Activated T-helper 17 cell treated with anti-CD3 and anti-CD28 coated beads, Interleukin-2, amount 50 U/mL, for 72 hours (primary cell): ENCODE data around the gene IL1RL1. TPM values are rescaled to one million over a fixed set of nuclear protein-coding genes. Genes with fewer than 3 reads are reported as not detected.

Experiments used
- ATAC-seq: fragments of 150-1000 bp; cut with Tn5 transposase; replicated peaks from 2 replicates; pipeline ENCODE4 v1.10.0; 2021; ENCODE audit warnings: mild to moderate bottlenecking, moderate library complexity
- H3K27ac Mint-ChIP-seq: one replicate; pipeline ENCODE4 v1.8.0; 2022; ENCODE audit warnings: mixed read lengths
- H3K27me3 Mint-ChIP-seq: one replicate; pipeline ENCODE4 v1.8.0; 2022; ENCODE audit warnings: mixed read lengths
- H3K36me3 Mint-ChIP-seq: one replicate; pipeline ENCODE4 v1.8.0; 2022; ENCODE audit warnings: low read depth, mild to moderate bottlenecking, mixed read lengths
- H3K4me1 Mint-ChIP-seq: one replicate; pipeline ENCODE4 v1.8.0; 2022; ENCODE audit warnings: mixed read lengths
- H3K4me3 Mint-ChIP-seq: one replicate; pipeline ENCODE4 v1.8.0; 2022; ENCODE audit warnings: mild to moderate bottlenecking, mixed read lengths
- H3K9me3 Mint-ChIP-seq: one replicate; pipeline ENCODE4 v1.8.0; 2022; ENCODE audit warnings: mixed read lengths
- total RNA-seq, 2 donors: library from RNA; stranded (reverse); gene quantifications; one replicate each; pipeline ENCODE4 v1.2.3, GENCODE V29; 2022

Gene IL1RL1
- total RNA-seq, 2 donors from 2014 or later, result 0.24 to 0.79 TPM

DNA sequence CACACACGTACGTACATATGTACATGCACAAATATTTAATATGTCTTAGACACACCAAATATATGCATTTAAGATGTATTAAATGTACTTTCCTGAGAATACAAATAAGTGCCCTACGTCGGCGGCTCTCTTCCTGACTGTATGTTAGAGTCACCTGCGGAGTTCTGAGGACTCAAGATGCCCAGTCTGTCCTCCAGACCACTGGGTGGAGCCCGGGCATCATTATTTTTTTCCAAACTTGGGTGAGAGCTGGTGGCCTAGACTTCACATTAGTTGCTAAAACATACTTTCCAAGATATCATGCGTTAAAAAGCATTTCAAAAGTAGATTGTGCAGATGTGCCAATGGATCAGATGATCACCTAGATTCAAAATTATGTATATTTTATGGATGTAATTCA, 47.1 kb downstream of the IL1RL1 start:
- Mint-ChIP-seq H3K4me1 (peaks cover 34% of the 10 kb centered on the region), H3K4me3 (peak overlapping the region; percentile 96), H3K36me3 (peaks cover 53% of the 10 kb centered on the region), H3K27me3 (no peaks in the 10 kb centered on the region), H3K27ac (no peak overlapping the region), H3K9me3 (no peaks in the 10 kb centered on the region)
- ATAC-seq, result no peak

DNA sequence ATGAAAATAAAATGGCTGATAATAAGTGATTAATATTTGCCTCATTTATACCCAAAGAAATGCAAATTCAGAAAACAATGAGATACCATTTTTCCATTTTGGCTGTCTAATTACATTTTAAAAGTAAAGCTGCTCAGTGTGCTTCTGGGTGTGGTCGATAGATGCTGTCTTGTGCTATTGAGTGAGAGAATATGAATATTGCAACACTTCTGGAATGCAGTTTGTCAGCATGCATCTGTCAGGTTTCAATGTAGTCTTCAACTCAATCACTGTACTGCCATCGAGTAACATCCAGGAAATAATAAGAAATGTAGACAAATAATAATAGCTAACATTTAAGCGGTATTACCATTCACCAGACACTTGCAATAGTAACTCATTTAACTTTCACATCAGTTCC, 48.2 kb downstream of the IL1RL1 start:
- Mint-ChIP-seq H3K4me1 (peaks cover 35% of the 10 kb centered on the region), H3K4me3 (peak overlapping the region; percentile 96), H3K9me3 (no peaks in the 10 kb centered on the region), H3K27me3 (no peaks in the 10 kb centered on the region), H3K36me3 (peaks cover 63% of the 10 kb centered on the region), H3K27ac (no peak overlapping the region)
- no peak for ATAC-seq

DNA sequence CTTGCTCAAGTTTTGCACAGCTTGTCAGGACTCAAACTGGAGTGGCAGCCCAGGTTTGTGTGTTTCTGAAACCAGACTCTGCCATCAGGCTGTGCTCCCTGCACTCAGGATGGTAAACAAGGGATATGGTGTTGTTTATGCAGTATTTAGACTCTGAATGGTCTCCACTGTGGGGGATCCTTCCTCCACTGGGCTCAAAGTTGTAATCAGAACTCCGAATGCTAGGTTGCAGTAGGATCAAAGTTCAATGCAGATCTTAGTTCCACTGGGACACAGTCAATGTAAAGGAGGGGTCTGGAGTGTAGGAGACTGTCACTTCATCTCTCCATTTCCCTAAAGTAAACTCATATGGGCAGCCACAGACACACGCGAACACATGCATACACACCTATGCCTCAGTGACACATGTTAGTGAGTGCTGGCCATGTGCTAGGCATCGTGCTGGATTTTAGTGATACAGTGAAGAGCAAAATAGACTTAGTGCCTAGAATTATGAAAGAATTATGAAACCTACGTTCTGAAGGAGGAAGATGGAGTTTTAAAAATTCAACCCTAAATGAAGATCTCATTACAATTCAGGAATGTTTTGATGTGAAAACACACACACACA, 50.4 kb downstream of the IL1RL1 start:
- H3K4me3 Mint-ChIP-seq, result peak overlapping the region; percentile 52
- peaks cover 78% of the 10 kb centered on the region for H3K36me3 Mint-ChIP-seq

DNA sequence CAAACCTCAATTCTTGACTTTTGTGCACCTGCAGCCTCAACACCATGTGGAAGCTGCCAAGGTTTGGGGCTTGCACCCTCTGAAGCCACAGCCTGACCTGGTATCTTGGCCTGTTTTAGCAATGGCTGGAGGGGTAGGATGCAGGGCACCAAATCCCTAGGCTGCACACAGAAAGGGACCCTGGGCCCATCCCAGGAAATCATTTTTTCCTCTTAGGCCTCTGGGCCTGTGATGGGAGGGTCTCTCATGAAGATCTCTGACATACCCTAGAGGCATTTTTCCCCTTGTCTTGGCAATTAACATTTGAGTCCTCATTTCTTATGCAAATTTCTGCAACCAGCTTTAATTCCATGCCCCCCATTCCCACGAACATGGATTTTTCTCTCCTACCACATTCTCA, 54.4 kb downstream of the IL1RL1 start:
- no peaks in the 10 kb centered on the region for H3K27me3 Mint-ChIP-seq
- peaks cover 51% of the 10 kb centered on the region for H3K4me1 Mint-ChIP-seq
- H3K27ac Mint-ChIP-seq, result peak overlapping the region; percentile 92
- peak overlapping the region; percentile 70 for H3K4me3 Mint-ChIP-seq
- H3K9me3 Mint-ChIP-seq, result peaks cover 7% of the 10 kb centered on the region
- no peak for ATAC-seq
- H3K36me3 Mint-ChIP-seq, result peaks cover 99% of the 10 kb centered on the region

More for the DNA sequence above, 50.4 kb downstream of the IL1RL1 start:
- Mint-ChIP-seq H3K27ac (no peak overlapping the region), H3K4me1 (peaks cover 49% of the 10 kb centered on the region), H3K27me3 (no peaks in the 10 kb centered on the region), H3K9me3 (peaks cover 7% of the 10 kb centered on the region)
- no peak for ATAC-seq

DNA sequence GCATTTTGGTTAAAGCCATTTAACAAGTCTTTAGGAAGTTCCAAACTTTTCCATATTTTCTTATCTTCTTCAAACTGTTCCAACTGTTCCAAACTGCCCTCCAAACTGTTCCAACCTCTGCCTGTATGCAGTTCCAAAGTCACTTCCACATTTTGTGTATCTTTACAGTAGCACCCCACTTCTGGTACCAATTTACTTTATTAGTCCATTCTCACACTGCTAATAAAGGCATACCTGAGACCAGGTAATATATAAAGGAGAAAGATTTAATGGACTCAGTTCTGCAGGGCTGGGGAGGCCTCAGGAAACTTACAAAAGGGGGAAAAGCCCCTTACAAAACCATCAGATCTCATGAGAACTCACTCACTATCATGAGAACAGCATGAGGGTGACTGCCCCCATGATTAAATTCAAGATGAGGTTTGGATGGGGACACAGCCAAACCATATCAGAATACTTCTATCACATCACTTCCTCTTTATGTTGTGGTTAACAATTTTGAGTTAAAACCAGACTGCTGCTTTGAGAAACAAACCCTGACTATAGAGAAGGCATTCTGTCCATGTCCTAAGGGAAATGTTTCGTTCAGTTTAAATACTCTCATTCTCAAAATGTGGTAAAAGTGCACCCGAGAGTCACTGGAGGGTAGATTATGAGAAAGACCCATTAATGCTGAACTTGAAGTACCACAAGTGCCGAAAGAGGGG, 55.2 kb downstream of the IL1RL1 start:
- H3K27me3 Mint-ChIP-seq, result no peaks in the 10 kb centered on the region
- peaks cover 7% of the 10 kb centered on the region for H3K9me3 Mint-ChIP-seq
- H3K4me1 Mint-ChIP-seq, result peaks cover 49% of the 10 kb centered on the region
- peak; percentile 76 for ATAC-seq
- H3K4me3 Mint-ChIP-seq, result peak overlapping the region; percentile 70
- H3K36me3 Mint-ChIP-seq, result peaks cover 100% of the 10 kb centered on the region
- peak overlapping the region; percentile 92 for H3K27ac Mint-ChIP-seq

DNA sequence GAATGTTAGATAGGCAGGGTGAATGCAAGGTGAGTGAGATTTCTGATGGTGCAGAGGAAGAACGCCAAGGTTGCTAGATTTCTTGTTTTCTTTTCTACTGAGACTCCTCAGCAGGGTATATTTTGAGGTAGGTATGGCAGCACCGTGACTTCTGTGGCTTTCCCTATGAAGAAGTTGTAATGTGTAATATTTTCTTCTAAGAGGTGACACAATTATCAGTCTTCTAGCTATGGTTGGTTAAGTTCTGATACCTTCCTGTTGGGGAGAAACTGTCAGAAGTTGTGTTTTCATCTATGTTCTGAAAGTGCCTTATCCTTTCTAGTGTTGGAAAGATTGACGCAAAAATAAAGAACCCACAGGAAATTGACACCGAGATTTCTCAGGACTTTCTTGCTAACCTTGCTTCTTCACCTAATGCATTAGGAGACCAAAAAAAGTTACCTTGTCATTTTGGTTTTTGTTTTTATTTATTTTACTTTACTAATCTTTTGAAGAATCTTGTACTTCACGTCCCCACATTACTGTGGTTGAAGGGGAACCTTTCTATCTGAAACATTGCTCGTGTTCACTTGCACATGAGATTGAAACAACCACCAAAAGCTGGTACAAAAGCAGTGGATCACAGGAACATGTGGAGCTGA, 56.1 kb downstream of the IL1RL1 start:
- peak; percentile 87 for ATAC-seq
- Mint-ChIP-seq H3K9me3 (peaks cover 7% of the 10 kb centered on the region), H3K27ac (peak overlapping the region; percentile 92)

DNA sequence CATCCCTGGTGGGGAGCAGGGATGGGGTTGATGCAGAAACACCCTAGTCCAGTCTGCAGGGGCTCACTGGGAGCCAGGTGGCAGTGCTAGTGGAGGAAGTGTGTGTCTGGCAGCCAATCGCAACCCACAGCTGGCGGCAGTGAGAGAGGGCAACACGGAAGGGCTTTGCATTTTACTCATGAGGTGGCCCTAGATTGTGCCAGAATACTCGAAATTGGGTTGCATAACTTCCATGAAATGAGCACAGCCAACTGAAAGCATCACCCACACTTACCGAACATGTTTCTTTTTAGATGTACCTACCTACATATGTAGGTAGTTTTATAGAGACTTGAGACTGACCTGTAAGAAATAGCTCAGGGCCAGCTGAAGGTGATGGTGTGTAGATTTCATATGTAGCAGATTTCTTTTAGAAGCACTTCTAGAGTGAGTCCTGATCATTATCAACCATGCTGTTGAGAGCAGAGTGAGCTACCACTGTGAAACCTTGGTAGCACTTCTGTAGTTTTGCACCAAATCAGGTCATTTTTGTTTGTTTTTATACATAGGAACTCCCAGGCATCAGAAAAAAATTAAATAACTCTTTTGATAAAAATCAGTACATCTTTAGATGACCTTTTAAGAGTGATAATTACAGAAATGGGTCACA, 57.2 kb downstream of the IL1RL1 start:
- peaks cover 7% of the 10 kb centered on the region for H3K9me3 Mint-ChIP-seq
- H3K27me3 Mint-ChIP-seq, result no peaks in the 10 kb centered on the region
- peaks cover 45% of the 10 kb centered on the region for H3K4me1 Mint-ChIP-seq
- peak overlapping the region; percentile 70 for H3K4me3 Mint-ChIP-seq
- peak overlapping the region; percentile 92 for H3K27ac Mint-ChIP-seq
- H3K36me3 Mint-ChIP-seq, result peaks cover 100% of the 10 kb centered on the region
- peak; percentile 25 for ATAC-seq

More for the DNA sequence above, 56.1 kb downstream of the IL1RL1 start:
- Mint-ChIP-seq H3K36me3 (peaks cover 100% of the 10 kb centered on the region), H3K27me3 (no peaks in the 10 kb centered on the region), H3K4me3 (peak overlapping the region; percentile 70), H3K4me1 (peaks cover 50% of the 10 kb centered on the region)

DNA sequence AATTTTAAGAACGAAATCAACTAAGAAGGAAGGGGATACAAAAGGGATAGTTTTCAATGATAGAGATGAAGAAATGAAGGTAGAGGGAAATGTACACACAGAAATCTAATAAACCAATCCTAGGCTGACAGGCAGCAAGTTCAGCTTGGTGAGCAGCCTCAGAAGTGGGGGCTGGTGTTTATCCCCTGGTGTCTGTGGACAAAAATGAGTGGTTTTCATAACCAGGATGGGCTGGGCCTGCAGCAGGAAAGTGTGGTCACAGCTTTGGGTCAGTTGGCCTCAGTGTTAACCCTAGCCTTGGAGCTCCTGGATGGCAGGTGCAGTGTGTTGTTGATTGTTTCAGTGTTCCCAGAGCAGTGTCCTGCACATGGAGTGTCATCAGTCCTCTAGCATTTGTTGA, 58.5 kb downstream of the IL1RL1 start:
- Mint-ChIP-seq H3K27me3 (no peaks in the 10 kb centered on the region), H3K4me3 (no peak overlapping the region), H3K9me3 (peaks cover 7% of the 10 kb centered on the region), H3K4me1 (peaks cover 43% of the 10 kb centered on the region), H3K27ac (no peak overlapping the region), H3K36me3 (peaks cover 98% of the 10 kb centered on the region)
- ATAC-seq, result no peak

DNA sequence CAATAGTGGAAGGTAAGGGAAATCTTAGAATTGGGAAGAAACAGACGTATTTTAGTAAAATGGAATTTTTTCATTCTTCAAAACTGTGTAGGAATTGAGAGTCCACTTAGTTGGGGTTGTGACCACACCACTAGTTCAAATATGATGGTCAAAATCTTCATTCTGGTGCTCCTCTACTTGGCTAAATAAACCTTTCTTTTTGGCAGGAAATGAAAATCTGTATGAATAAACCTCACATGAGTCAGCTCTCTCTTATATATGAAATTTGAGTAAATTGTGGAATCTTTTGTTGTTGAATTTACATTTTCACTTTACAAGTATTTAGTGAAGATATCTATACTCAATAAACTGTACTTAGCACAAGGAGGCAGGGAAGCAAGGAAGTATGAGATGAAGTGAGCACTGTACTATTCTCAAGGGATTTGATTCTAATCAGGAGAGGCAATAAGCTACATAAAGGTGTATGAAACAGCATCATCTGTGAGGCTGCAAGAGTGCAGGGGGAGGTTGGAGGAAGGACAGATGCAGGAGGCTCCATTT, 64.8 kb downstream of the IL1RL1 start:
- Mint-ChIP-seq H3K4me3 (peak overlapping the region; percentile 11), H3K4me1 (peaks cover 16% of the 10 kb centered on the region), H3K27ac (peak overlapping the region; percentile 23), H3K36me3 (peaks cover 87% of the 10 kb centered on the region), H3K9me3 (peaks cover 5% of the 10 kb centered on the region), H3K27me3 (no peaks in the 10 kb centered on the region)
- ATAC-seq, result peak; percentile 62

DNA sequence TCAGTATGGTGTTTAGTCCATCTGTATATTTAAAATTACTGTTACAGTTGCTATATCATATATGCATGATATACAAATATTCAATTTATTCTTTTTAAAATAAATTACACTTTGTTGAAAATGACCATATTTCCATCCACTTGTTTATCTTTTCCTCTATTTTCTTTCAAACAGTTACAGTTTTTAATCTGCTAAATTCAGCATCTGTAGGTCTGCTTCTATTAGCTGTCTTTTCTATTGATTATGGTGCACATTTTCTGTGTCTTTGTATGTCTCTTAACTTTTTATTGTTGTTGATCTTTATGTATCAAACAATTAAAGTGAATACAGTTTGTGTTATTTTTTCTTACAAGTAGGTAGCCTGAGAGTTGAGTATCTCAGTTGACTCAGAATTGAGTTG, 72.4 kb downstream of the IL1RL1 start:
- peaks cover 91% of the 10 kb centered on the region for H3K36me3 Mint-ChIP-seq
- peaks cover 8% of the 10 kb centered on the region for H3K4me1 Mint-ChIP-seq
- H3K27ac Mint-ChIP-seq, result no peak overlapping the region
- H3K27me3 Mint-ChIP-seq, result no peaks in the 10 kb centered on the region
- H3K4me3 Mint-ChIP-seq, result no peak overlapping the region
- ATAC-seq, result no peak
- peaks cover 15% of the 10 kb centered on the region for H3K9me3 Mint-ChIP-seq

DNA sequence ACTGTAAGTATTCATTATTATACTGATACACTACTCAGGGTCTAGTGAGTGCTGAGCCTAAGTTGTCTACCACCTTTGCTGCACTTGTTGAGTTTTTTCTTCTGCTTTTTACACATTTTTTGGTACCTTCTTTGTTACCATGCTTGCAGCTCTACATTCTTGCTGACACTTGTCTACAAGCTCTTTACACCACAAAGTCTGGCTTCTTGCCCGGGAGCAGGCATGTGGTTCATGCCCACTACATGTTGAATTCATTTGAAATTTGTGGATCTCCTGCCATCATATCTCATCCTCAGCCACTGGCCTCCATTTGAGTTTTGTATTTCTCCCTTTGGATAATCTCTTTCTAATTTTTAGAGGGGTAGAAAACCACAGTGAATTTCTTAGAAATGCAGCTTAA, 74.2 kb downstream of the IL1RL1 start:
- Mint-ChIP-seq H3K27ac (no peak overlapping the region), H3K4me1 (peaks cover 20% of the 10 kb centered on the region), H3K36me3 (peaks cover 95% of the 10 kb centered on the region), H3K4me3 (no peak overlapping the region), H3K9me3 (peaks cover 15% of the 10 kb centered on the region), H3K27me3 (no peaks in the 10 kb centered on the region)
- ATAC-seq, result no peak

DNA sequence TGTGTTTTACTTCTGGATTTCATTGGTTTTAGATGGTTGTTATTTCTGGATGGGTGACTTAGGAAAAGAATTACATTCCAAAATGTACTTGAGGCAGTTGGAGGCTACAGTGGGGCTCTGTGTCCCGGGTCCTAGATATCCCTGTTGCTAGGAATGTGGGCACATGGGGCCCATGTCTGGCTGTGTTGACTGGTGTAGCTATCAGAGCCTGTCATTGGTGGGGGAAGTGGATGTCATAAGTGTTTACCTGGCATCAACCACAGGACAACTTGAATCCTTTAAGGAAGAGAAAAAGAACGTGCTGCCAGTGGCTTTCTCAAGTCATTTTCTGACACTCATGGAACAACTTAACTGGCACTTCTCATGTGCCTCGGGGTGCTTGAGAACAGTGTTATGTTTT, 74.6 kb downstream of the IL1RL1 start:
- Mint-ChIP-seq H3K4me3 (no peak overlapping the region), H3K36me3 (peaks cover 92% of the 10 kb centered on the region), H3K27ac (no peak overlapping the region), H3K4me1 (peaks cover 21% of the 10 kb centered on the region), H3K9me3 (peaks cover 15% of the 10 kb centered on the region), H3K27me3 (no peaks in the 10 kb centered on the region)
- ATAC-seq, result no peak

DNA sequence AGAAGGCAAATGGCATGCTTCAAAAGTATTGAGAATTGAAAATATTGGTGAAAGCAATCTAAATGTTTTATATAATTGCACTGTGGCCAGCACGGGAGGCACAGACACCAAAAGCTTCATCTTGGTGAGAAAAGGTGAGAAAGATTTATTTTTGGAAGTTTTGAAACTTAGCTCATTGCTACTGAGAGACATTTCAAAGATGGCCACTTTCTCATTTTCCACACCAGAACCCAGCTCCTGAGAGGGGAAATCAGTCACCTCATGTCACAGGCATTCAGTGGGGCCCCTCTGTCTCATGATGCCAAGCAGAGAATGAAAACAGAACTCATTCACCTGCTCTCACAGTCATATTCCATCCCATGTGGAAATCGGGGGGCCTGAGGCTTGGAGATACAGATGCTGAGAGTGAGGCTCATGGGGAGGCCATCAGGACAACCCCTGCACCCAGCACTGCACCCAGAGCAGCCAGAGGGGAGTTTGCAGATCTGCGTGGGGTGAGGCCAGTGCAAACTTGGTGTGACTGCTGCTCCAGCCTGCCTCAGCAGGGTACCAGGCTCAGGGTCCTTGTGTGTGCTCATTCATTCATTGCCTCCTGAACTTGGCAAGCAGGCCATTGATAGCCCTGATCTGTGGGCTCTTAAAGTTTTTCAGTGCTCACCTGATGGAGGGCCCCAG, 75.6 kb downstream of the IL1RL1 start:
- no peak for ATAC-seq
- peak overlapping the region; percentile 18 for H3K27ac Mint-ChIP-seq
- H3K9me3 Mint-ChIP-seq, result peaks cover 15% of the 10 kb centered on the region
- no peaks in the 10 kb centered on the region for H3K27me3 Mint-ChIP-seq
- no peak overlapping the region for H3K4me3 Mint-ChIP-seq
- H3K4me1 Mint-ChIP-seq, result peaks cover 28% of the 10 kb centered on the region
- H3K36me3 Mint-ChIP-seq, result peaks cover 88% of the 10 kb centered on the region
